Right atrium auricular region (tissue), 2 donors: ENCODE data around the gene PSD2. TPM values are rescaled to one million over a fixed set of nuclear protein-coding genes. Genes with fewer than 3 reads are reported as not detected.

Experiments used
- DNase-seq: peaks from one replicate; pipeline ENCODE4 v3.0.0-alpha.2; 2019; ENCODE audit warnings: low spot score
- H3K27ac ChIP-seq, 2 donors: fragments of 200-600 bp; sonication (generic); 1 replicate in 1 of 2; 2 replicates in 1 of 2; pipeline ENCODE4 v1.5.1; 2016 to 2019
- H3K27me3 ChIP-seq, 2 donors: fragments of 200-600 bp; sonication (generic); one replicate each; pipeline versions ENCODE4 v1.5.1 to v1.6.0; 2017 to 2019
- H3K36me3 ChIP-seq: fragments of 200-600 bp; sonication (generic); one replicate; pipeline ENCODE4 v1.5.1; 2016
- H3K4me1 ChIP-seq, 2 donors: fragments of 200-600 bp; sonication (generic); one replicate each; pipeline versions ENCODE4 v1.5.1 to v1.6.0; 2017 to 2019
- H3K4me3 ChIP-seq, 2 donors: fragments of 200-600 bp; sonication (generic); 1 replicate in 1 of 2; 2 replicates in 1 of 2; pipeline ENCODE4 v1.5.1; 2017 to 2019; ENCODE audit warnings: mild to moderate bottlenecking in 1 of 2, moderate library complexity in 1 of 2
- H3K9me3 ChIP-seq, 2 donors: fragments of 200-600 bp; sonication (generic); one replicate each; pipeline ENCODE4 v1.5.1; 2019
- total RNA-seq, 2 donors: library from RNA; depleted of rRNA; stranded (reverse); fragments of >200 nt; gene quantifications; one replicate each; pipeline ENCODE4 v1.1.0, GENCODE V29; 2016
- TF ChIP-seq, protein P1 (sequence below), 2 donors: fragments of 200-600 bp; sonication (generic); IDR thresholded peaks; one replicate each; pipeline ENCODE4 v1.5.1; 2019; ENCODE audit warnings: antibody characterized with exemption in 2 of 2

Gene PSD2
- total RNA-seq, 2 donors from 2014 or later: 0.12 to 0.19 TPM

DNA sequence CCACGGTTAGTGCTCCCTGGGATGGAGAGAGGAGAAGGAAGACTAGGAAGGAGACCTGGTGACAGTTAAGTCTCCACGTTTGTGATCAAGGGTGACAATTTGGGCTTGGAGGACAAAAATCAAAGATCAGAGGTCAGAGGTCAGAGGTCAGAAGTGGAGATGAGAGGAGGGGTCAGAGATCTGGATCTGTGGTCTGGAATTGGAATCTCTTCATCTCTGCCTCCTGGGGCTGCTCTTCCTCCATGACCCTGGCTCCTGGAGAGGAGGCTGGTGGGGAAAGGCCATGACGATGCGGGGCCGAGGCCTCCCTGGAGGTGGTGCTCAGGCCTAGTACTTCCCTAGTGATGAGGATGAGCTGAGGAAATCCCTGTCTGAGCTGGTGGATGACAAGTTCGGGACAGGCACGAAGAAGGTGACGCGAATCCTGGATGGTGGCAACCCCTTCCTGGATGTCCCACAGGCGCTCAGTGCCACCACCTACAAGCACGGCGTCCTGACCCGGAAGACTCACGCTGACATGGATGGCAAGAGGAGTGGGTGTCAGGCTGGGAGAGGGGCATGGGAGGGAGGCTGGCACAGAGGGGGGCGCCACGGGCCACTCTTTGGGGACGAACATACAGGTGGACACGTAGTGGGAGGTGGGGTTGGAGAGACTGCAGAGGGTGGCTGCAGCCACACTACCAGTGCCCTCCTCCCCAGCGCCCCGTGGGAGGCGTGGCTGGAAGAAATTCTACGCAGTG lies 41.0 kb downstream of the PSD2 start:
- no peaks in the 10 kb centered on the region for H3K36me3 ChIP-seq
- H3K4me1 ChIP-seq: no peaks in the 10 kb centered on the region
- H3K4me3 ChIP-seq: no peak overlapping the region
- H3K9me3 ChIP-seq: no peaks in the 10 kb centered on the region
- H3K27me3 ChIP-seq: no peaks in the 10 kb centered on the region
- no peak overlapping the region for H3K27ac ChIP-seq
- TF ChIP-seq, protein P1, sequence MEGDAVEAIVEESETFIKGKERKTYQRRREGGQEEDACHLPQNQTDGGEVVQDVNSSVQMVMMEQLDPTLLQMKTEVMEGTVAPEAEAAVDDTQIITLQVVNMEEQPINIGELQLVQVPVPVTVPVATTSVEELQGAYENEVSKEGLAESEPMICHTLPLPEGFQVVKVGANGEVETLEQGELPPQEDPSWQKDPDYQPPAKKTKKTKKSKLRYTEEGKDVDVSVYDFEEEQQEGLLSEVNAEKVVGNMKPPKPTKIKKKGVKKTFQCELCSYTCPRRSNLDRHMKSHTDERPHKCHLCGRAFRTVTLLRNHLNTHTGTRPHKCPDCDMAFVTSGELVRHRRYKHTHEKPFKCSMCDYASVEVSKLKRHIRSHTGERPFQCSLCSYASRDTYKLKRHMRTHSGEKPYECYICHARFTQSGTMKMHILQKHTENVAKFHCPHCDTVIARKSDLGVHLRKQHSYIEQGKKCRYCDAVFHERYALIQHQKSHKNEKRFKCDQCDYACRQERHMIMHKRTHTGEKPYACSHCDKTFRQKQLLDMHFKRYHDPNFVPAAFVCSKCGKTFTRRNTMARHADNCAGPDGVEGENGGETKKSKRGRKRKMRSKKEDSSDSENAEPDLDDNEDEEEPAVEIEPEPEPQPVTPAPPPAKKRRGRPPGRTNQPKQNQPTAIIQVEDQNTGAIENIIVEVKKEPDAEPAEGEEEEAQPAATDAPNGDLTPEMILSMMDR (IDR thresholded peaks at IDR 0.05): no peak
- no peak for DNase-seq

DNA sequence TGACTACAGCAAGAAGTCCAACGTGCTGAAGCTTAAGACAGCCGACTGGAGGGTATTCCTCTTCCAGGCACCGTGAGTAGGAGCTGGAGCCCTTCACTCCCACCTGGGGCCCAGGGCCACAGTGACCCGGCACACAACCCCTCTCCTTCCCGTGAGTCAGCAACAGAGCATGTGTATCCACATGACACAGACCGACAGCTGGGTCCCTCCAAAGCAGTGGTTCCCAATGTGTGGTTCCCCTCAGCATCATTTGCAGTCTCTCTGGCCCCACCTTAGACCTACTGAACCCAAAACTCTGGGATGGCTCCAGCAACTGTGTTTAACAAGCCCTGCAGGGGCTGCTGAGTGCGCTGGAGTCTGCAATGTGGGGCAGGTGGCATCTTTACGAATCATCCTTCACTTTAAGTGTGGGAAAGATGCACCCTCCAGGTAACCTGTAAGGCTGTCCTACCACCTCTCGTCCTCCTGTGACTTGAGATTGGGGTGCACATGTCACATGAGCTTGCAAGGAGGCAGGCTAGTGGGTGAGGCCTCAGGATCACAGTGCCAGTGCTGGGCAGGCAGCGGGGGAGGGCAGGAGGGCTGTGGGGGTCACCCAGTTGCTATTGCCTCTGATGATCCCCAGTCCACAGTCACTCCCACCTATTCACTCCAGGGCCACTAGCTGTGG lies 42.2 kb downstream of the PSD2 start:
- Histone ChIP-seq H3K4me3 (no peak overlapping the region), H3K4me1 (no peaks in the 10 kb centered on the region), H3K9me3 (no peaks in the 10 kb centered on the region), H3K27me3 (no peaks in the 10 kb centered on the region), H3K36me3 (no peaks in the 10 kb centered on the region), H3K27ac (no peak overlapping the region)
- DNase-seq: no peak
- TF ChIP-seq, protein P1 (IDR thresholded peaks at IDR 0.05): no peak

DNA sequence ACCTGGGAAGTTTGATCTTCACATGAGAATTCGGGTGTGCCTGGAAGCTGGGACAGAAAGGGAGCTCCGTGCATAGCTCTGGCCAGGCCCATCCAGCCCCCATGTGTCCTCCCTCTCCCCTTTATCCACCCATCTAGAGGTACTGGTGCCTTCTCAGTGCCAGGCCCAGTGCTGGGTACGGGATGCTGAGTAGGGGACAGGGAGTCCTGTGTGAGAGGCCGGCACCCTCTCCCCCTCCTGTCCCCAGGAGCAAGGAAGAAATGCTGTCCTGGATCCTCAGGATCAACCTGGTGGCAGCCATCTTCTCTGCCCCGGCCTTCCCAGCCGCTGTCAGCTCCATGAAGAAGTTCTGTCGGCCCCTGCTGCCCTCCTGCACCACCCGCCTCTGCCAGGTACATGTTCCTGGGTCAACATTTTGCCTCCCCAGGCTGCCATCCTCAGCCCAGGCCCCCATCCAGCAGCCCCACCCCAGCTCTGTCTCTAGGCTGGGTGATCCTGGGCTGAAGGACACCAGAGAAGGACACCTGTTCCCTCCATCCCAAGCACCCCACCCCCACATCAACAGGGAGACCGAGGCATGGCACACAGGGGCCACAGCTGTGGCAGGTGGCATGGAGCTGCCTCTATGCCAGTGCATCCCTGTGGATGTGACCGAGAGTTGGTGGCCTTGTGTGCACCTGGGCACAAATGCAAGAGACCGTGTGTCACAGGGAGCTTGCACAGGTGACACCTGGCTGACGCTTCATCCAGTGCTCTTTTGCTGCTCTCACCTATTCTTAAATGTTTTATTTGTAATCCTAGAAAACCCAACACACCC lies 43.0 kb downstream of the PSD2 start:
- TF ChIP-seq, protein P1 (IDR thresholded peaks at IDR 0.05): no peak
- no peaks in the 10 kb centered on the region for H3K36me3 ChIP-seq
- H3K4me3 ChIP-seq: no peak overlapping the region
- DNase-seq: no peak
- no peaks in the 10 kb centered on the region for H3K9me3 ChIP-seq
- no peak overlapping the region for H3K27ac ChIP-seq
- H3K4me1 ChIP-seq: no peaks in the 10 kb centered on the region
- no peaks in the 10 kb centered on the region for H3K27me3 ChIP-seq

DNA sequence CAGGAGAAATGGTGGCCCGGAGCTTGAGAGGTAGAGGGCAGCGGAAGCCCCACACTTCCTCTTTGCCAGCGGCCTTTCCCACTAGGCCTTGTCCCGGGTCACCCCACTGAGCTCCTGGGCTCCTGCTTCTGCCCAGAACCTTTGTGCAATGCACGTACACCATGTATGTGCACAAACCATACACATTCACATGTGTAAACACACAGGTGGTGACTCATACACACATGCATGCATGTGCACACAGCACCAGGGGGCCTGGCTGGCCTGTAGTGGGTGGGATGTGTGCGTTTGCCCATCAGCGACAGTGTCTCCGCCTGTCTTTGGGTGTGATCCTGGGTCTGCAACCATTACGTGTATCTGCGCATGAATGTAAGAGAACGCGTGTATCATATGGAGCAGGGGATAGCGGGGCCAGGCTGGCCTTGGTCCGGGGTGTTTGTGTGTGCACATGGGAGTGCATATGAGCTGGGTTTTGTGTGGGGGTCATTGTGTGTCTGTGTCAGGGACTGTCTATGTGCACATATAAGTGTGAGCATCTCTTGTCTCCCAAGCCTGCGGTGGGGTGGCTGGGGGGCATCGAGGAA lies 43.7 kb downstream of the PSD2 start:
- no peak for DNase-seq
- TF ChIP-seq, protein P1 (IDR thresholded peaks at IDR 0.05): no peak
- Histone ChIP-seq H3K27me3 (no peaks in the 10 kb centered on the region), H3K9me3 (no peaks in the 10 kb centered on the region), H3K27ac (no peak overlapping the region), H3K36me3 (no peaks in the 10 kb centered on the region), H3K4me3 (no peak overlapping the region), H3K4me1 (no peaks in the 10 kb centered on the region)

DNA sequence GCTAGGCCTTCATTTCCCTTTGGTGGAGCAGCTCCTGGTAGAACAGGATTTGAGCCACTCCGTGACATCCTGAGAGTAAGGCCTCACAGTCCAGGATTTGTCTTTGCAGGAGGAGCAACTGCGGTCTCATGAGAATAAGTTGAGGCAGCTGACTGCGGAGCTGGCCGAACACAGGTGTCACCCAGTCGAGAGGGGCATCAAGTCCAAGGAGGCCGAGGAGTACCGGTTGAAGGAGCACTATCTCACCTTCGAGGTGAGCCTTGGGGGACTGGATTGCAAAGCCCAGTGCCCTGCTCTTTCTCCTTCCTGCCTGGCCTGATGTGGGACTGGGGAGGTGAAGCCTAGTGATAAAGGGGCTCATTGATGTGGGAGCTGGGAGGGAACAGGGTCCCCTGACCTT lies 44.3 kb downstream of the PSD2 start:
- Histone ChIP-seq H3K27ac (no peak overlapping the region), H3K27me3 (no peaks in the 10 kb centered on the region), H3K9me3 (no peaks in the 10 kb centered on the region), H3K36me3 (no peaks in the 10 kb centered on the region), H3K4me1 (no peaks in the 10 kb centered on the region), H3K4me3 (no peak overlapping the region)
- DNase-seq: no peak
- TF ChIP-seq, protein P1 (IDR thresholded peaks at IDR 0.05): no peak
